GM19351 (cell line): ENCODE measurements around the gene NINJ1.

Source experiments
- ATAC-seq: cut with Tn5 transposase; IDR thresholded peaks from one replicate; pipeline ENCODE4 v1.9.1; 2021; ENCODE audit warnings: mild to moderate bottlenecking, moderate library complexity; ENCODE audit not compliant: unreplicated experiment

Gene NINJ1

GRCh38 chr9:93133681-93134014, 403 bp downstream of the NINJ1 start:
- no peak for ATAC-seq

GRCh38 chr9:93132946-93133680, 938 bp downstream of the NINJ1 start:
- ATAC-seq: peak; percentile 47

DNA sequence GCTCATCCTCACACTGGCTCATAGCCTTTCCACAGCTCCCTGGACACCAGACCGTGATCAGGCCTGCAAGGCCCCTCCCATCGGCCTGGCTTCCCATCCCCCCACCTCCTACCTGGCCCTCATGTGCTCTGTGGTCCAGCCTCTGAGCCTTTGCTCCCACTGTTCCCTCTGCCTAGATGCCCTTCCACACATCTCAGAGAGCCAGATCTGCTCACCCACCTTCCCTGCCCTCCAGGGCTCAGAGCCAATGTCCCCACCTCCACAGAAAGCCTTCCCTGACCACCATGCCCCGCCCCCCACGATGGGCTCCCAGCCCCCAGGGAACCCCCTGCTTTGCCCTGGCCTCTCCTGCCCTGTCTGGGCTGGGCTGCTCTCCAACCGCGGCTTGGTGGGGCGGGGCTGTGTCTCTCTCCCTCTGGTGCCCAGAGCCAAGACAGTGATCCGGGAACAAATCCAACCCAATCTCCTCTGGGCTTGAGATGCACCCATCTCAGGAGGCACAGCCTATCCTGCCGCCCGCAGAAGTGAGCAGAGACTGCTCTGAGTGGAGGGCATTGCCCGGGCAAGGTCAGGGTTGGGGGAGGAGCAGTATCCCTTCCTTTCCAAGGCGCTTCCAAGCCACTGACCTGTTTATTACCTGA, 1.6 kb downstream of the NINJ1 start:
- no peak for ATAC-seq

DNA sequence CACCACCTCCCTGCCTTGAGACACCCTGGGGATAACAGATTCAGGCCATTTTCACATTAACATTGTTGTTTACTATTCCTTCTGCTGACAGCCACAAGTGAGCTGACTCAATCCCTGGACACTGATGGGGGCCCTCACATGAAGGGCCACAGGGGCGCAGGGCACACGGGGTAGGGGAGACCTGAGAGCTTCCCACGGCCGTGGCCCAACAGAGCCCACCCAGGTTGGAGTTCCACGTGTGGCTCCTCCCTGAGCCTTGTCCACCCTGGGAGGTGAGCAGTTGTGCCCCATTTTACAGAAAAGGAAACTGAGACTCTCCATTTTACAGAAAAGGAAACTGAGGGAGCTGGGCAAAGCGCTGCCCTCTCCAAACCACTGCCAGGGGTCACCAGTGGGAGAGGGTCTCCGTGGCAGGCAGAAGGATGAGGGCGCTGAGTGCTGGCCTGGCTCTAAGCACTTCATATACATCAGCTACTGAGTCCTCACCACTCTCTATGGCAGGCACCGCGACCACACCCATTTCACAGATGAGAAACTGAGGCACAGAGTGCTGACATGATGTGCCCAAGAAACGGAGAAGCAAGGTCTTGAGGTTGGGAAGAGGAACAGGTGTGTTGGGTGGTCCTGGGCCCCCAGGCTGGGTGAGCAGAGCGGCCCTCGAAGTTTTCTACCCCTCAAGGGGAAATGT, 2.3 kb downstream of the NINJ1 start:
- ATAC-seq: no peak

GRCh38 chr9:93130861-93131481, 3.1 kb downstream of the NINJ1 start:
- ATAC-seq: no peak

GRCh38 chr9:93129691-93130500, 4.2 kb downstream of the NINJ1 start:
- no peak for ATAC-seq

DNA sequence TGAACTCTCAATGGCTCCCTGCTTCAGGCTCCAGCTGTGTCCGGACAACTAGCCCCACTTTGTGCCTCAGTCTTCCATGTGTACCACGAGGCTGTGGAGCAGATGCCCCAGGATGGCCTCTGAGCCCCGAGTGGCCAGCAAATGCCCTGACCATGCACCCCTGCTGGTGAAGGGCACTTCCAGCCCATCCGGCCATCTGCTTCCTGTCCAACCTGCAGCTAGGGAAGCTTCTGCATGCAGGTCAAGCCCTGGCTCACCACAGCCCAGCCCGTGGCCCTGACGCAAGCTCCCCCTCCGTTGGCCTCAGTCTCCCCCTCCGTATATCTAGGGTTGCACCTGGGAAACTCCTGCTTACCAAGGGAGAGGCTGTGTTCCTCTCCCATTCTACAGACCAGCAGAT, 4.8 kb downstream of the NINJ1 start:
- no peak for ATAC-seq

DNA sequence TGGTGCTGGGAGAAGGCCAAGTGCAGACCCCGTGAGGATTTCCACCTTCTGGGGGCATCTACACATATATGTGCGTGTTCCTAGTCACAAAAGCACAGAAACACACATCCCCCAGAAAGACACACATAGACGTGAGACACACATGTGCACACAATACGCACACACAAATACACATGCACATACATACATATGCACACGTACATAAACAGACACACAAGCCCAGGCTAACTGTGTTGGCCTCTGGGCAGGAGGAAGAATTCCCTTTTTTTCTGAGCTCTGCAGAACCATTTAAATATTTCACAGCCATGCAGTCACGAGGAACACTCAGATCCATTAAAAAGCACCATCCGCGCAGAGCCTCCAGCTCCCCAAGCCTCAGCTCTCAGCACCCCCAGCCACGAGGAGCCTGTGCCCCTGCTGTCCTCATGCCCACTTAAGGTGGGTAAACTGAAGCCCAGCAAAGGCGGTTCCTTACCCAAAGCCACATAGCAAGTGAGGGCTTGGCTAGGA, 5.3 kb downstream of the NINJ1 start:
- ATAC-seq: no peak

- no peak for ATAC-seq
Observed at GRCh38 chr9:93128011-93128714, 5.9 kb downstream of the NINJ1 start.

DNA sequence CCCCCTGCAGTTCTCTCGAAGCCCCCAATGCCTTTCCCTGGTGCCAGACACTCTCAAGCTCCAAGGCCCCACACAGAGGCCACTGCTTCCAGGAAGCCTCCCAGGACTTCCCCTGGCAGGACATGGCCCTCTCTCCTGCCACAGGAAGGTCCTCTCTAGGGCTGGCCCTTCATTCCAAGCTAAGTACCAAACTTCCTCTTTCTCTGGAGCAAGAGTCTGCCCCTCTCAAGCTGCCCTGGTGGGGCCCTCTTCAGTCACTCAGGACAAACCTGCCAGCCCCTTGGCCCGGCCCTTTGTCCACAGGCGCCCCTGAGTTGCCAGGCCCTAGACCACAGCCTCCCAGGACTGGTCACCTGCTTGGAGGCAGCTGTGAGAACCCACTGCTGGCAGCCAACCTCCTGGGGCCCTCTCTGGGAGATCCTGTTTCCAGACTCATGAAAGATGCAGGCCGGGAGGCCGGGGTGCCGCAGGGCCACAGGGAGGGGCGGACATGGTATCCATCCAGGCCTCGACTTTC, 6.6 kb downstream of the NINJ1 start:
- no peak for ATAC-seq

DNA sequence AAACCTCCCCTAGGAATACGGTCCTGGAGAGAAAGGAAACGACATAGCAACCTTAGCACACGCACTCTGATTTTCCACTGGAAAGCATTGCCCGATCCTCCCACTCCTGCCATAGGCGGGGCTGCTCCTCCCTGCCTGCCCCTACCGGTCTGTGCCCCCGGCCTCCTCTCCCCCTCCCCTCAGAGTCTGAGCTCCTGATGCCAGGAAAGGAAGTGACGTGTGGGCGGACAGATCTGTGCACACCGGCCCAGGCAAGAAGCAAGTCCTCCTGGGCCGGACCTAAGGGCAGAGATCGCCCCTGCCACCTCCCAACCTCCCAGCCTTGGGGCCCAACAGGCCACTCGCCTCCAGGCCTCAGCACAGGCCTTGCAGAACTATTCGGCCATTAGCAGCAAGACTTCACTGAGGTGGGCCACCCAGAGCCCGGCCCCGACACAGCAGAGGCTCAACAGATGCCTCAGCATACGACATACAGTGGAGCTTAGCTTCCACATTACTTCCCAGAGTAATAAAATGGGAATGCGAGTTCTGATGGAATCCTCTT, 7.2 kb downstream of the NINJ1 start:
- no peak for ATAC-seq

GRCh38 chr9:93126151-93126781, 7.8 kb downstream of the NINJ1 start:
- no peak for ATAC-seq

- no peak for ATAC-seq
Observed at GRCh38 chr9:93125331-93125894, 8.6 kb downstream of the NINJ1 start.

DNA sequence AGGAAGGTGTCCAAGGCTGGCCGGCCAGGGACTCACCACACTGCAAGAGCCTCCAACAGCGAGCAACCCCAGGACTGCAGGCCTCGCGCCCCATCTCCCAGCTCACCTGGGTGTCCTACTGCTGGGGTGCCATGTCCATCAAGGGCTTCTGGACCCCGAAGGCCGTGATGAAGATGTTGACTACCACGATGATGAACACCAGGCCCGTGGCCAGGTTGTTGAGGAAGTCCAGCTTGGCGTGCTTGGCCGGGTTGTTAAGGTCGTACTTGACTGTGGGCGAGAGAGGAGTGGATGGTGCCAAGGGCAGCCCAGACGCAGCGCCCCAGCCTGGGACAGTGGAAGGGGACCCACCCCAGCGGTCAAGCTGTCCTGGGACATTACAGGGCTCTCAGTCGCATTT, 9.3 kb downstream of the NINJ1 start:
- ATAC-seq: no peak

- no peak for ATAC-seq
Observed at GRCh38 chr9:93123561-93124283, 10.3 kb downstream of the NINJ1 start.

DNA sequence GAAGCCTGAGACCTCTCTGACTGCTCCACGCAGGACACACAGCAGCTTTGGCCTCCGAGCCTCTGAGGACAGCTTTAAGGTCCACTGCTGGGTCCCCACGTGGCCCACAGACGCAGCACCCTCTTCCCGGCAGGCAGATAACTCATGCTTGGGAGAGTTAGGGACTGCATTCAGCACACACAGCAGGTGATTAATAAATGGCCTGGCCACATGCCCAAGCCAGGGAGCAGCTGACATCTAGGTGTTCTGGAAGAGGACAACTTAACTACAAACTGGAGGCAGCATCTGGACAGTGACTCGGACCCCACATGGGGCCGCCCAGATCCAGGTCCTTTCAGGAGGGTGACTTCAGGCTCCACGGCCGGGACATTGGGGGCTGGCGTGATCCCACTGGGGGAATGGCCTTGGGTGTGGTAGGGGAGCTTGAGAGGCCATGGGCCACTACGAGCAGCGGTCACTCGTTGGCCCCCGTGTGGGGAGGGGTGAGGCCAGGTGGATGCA, 11.3 kb downstream of the NINJ1 start:
- ATAC-seq: no peak

GRCh38 chr9:93121316-93122241, 12.5 kb downstream of the NINJ1 start:
- no peak for ATAC-seq
